GM19193 (cell line): Measurements from ENCODE around the gene ZBTB22.

Source experiments
- POLR2A ChIP-seq: IDR thresholded peaks from 4 replicates; pipeline ENCODE4 v1.6.1; 2011; ENCODE audit not compliant: insufficient read depth, insufficient read length; ENCODE audit errors: extremely low read depth

ZBTB22 gene

GRCh38 chr6:33324125-33324524 is 6.6 kb upstream of the ZBTB22 start:
- TF ChIP-seq POLR2A, result no peak

- no peak for TF ChIP-seq POLR2A
These were observed 6.0 kb upstream of the ZBTB22 start for GRCh38 chr6:33323623-33323948.

- no peak for TF ChIP-seq POLR2A
These were observed 3.7 kb upstream of the ZBTB22 start for GRCh38 chr6:33321227-33321626.

GRCh38 chr6:33320315-33321181 is 3.0 kb upstream of the ZBTB22 start:
- TF ChIP-seq POLR2A, result no peak

- TF ChIP-seq POLR2A, result no peak
These were observed 2.4 kb upstream of the ZBTB22 start for GRCh38 chr6:33319939-33320314.

- TF ChIP-seq POLR2A, result no peak
These were observed 1.0 kb upstream of the ZBTB22 start for GRCh38 chr6:33318426-33319073.

GRCh38 chr6:33317419-33317668 is 200 bp downstream of the ZBTB22 start:
- TF ChIP-seq POLR2A, result no peak

GRCh38 chr6:33316603-33317418 is 733 bp downstream of the ZBTB22 start:
- TF ChIP-seq POLR2A, result no peak

GRCh38 chr6:33315793-33316602 is 1.5 kb downstream of the ZBTB22 start:
- no peak for TF ChIP-seq POLR2A

- no peak for TF ChIP-seq POLR2A
These were observed 2.4 kb downstream of the ZBTB22 start for GRCh38 chr6:33314943-33315792.

- no peak for TF ChIP-seq POLR2A
These were observed 3.0 kb downstream of the ZBTB22 start for GRCh38 chr6:33314515-33314942.

GRCh38 chr6:33313709-33314514 is 3.6 kb downstream of the ZBTB22 start, which contains the start of gene TAPBP:
TSS of gene TAPBP (minus strand) at chr6:33314078. CDS start at chr6:33314041, 37 bp downstream.
- peak; percentile 86 for TF ChIP-seq POLR2A

- TF ChIP-seq POLR2A, result no peak
These were observed 4.3 kb downstream of the ZBTB22 start for GRCh38 chr6:33313105-33313708.
